ENCODE data around the gene SLC35F1.

The SLC35F1 gene

DNA sequence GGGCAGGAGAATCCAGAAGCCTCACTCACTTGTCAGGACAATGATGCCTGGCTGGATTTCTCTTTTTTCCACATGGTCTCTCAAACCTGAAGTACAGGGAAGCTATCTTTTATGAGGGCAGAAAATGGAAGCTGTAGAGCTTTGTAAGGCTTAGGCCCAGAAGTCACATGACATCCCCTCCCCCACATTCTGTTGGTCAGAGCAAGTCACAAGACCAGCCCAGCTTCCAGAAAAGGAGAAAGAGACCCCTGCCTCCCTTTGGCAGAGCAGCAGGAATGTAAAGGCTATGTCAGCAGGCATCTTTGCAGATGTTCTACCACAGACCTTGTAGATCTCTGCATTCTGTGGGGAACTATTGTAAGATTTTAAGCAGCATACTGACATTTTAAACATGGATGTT lies 245.5 kb downstream of the SLC35F1 start:
- no peak for FAIRE-seq
- TF ChIP-seq, protein P1, sequence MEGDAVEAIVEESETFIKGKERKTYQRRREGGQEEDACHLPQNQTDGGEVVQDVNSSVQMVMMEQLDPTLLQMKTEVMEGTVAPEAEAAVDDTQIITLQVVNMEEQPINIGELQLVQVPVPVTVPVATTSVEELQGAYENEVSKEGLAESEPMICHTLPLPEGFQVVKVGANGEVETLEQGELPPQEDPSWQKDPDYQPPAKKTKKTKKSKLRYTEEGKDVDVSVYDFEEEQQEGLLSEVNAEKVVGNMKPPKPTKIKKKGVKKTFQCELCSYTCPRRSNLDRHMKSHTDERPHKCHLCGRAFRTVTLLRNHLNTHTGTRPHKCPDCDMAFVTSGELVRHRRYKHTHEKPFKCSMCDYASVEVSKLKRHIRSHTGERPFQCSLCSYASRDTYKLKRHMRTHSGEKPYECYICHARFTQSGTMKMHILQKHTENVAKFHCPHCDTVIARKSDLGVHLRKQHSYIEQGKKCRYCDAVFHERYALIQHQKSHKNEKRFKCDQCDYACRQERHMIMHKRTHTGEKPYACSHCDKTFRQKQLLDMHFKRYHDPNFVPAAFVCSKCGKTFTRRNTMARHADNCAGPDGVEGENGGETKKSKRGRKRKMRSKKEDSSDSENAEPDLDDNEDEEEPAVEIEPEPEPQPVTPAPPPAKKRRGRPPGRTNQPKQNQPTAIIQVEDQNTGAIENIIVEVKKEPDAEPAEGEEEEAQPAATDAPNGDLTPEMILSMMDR (IDR thresholded peaks at IDR 0.05; ENCODE audit: insufficient read depth, missing control alignments) = no peak

GRCh38 chr6:118161343-118161742 lies 254.3 kb downstream of the SLC35F1 start:
- no peak for DNase-seq (ENCODE audit: insufficient read length, low spot score)
- FAIRE-seq = no peak
- TF ChIP-seq, protein P1 (IDR thresholded peaks at IDR 0.05; ENCODE audit: insufficient read depth, missing control alignments) = no peak

More for the DNA sequence above, 245.5 kb downstream of the SLC35F1 start:
- no peak for DNase-seq (ENCODE audit: insufficient read length, low spot score)

DNA sequence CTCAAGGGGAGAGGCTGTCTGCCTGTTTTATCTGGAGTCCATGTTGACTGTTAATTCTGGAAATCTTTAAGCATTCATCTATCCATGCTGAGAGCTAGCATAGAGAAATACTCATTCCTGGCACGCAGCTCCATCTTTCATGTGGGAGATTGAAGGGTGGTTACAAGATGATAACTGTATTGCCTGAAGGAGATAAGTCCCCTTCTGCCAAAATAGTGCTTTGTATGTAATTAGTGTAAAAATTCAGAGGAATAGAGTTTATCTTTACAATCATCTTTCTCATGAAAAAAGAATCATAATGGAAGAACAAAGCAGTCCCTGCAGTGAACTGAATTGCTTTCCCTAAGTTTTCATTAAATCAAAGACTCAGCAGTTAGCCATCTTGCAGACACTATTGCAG lies 256.5 kb downstream of the SLC35F1 start:
- no peak for DNase-seq (ENCODE audit: insufficient read length, low spot score)
- TF ChIP-seq, protein P1 (IDR thresholded peaks at IDR 0.05; ENCODE audit: insufficient read depth, missing control alignments) = no peak
- FAIRE-seq = no peak

GRCh38 chr6:118165500-118165899 lies 258.4 kb downstream of the SLC35F1 start:
- TF ChIP-seq, protein P1 (IDR thresholded peaks at IDR 0.05; ENCODE audit: insufficient read depth, missing control alignments) = no peak
- FAIRE-seq (no peak), DNase-seq (ENCODE audit: insufficient read length, low spot score) (no peak)

DNA sequence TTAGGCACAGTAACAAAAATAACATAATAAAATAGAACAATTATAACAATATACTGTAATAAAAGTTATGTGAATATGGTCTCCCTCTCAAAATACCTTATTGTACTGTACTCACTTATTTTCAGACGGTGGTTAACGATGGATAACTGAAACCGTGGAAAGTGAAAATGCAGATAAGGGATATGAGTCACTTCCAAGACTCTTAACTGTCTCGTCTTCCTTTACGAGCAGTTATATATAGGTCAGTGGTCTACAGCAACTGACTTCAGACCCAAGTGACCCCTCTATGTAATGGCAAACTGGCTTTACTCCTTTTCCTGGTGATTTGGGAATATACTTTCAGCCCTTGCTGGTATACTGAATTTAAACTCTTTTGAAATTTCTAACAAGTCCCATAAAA lies 261.4 kb downstream of the SLC35F1 start:
- FAIRE-seq = no peak
- TF ChIP-seq, protein P1 (IDR thresholded peaks at IDR 0.05; ENCODE audit: insufficient read depth, missing control alignments) = no peak
- DNase-seq (ENCODE audit: insufficient read length, low spot score) = no peak

DNA sequence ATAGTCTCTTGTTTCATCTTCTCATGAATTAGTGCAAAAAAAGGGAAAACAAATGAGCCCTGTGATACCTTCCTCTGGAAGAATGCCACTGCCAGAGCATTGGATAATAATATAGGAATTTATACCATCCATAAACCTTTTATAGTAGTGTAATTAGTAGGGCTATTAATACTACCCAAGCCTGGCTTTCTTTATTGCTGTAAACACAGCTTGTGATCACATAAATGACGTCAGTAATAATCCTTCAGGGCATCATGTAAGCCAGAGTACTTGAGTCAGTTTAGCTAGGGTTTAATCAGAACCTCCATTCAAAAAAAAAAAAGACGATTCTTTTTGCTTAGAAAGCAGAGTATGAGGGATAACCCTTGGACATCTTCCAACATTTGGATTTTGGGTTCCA lies 264.8 kb downstream of the SLC35F1 start:
- TF ChIP-seq, protein P1 (IDR thresholded peaks at IDR 0.05; ENCODE audit: insufficient read depth, missing control alignments) = no peak
- FAIRE-seq (no peak), DNase-seq (ENCODE audit: insufficient read length, low spot score) (no peak)

- no peak for FAIRE-seq
Observed at GRCh38 chr6:118174071-118174470, 267.0 kb downstream of the SLC35F1 start.

More at GRCh38 chr6:118174071-118174470, 267.0 kb downstream of the SLC35F1 start:
- TF ChIP-seq, protein P1 (IDR thresholded peaks at IDR 0.05; ENCODE audit: insufficient read depth, missing control alignments) = no peak
- no peak for DNase-seq (ENCODE audit: insufficient read length, low spot score)
